Measurements from ENCODE around the gene CBX6.

GRCh38 chr22:38881997-38882879 lies 10.2 kb upstream of the CBX6 start:
- TF ChIP-seq CTCF (conservative IDR thresholded peaks at IDR 0.05; ENCODE audit: low read length) (no peak), EZH2phosphoT487 (IDR thresholded peaks at IDR 0.05; ENCODE audit: borderline replicate concordance, low read depth, low read length) (no peak)

All from OCI-LY7 (cell line).